HepG2 (cell line): Measurements from ENCODE around the gene OXLD1. TPM values are rescaled to one million over a fixed set of nuclear protein-coding genes. Genes with fewer than 3 reads are reported as not detected.
A peak's percentile ranks its signal among the peaks of the same experiment; 100 is the strongest.

Experiments used
- ATAC-seq: fragments of 200-7000 bp; cut with Tn5 transposase; 3 replicates; pipeline ENCODE4 v1.9.1; 2020; ENCODE audit warnings: mild to moderate bottlenecking, moderate library complexity
- BruUV-seq: library from RNA; stranded (reverse); fragments of 400-500 nt; replicated peaks from 2 replicates; lab custom pipeline; 2021; lab: Mats Ljungman, UMichigan
- CTCF ChIA-PET: fragments of 300-600 bp; formaldehyde crosslinking; extraction: SDS; loops from one replicate; lab custom pipeline; 2021; ENCODE audit warnings: low total read pairs, inconsistent platforms, low intra/inter-chr PET ratio; lab: Yijun Ruan, JAX
- POLR2A ChIA-PET: fragments of 350-600 bp; sonication (Branson Sonifier 250); formaldehyde crosslinking; loops from one replicate; lab custom pipeline; 2020; ENCODE audit warnings: antibody characterized with exemption, inconsistent platforms; lab: Yijun Ruan, JAX
- DNase-seq: peaks from one replicate; pipeline ENCODE4 v3.0.0-alpha.2; 2015; ENCODE audit warnings: low spot score
- FAIRE-seq: peaks from 3 replicates; lab custom pipeline; 2011; peaks lifted over from hg19 to GRCh38; lab: Jason Lieb, UNC
- H2AFZ ChIP-seq: one replicate; pipeline ENCODE4 v1.6.1; 2011; ENCODE audit warnings: low read length, inconsistent platforms
- H3K27ac ChIP-seq: fragments of 300-600 bp; 3 replicates; pipeline ENCODE4 v1.8.0; 2011; ENCODE audit warnings: mixed run types, mild to moderate bottlenecking, mixed read lengths, low read length, inconsistent platforms; ENCODE audit not compliant: insufficient read depth; ENCODE audit errors: extremely low read length
- H3K27me3 ChIP-seq, 2 experiments: fragments of 200-600 bp in 1 of 2; 2 replicates in 1 of 2; 3 replicates in 1 of 2; pipeline versions ENCODE4 v1.6.0 to v1.8.0; 2011; ENCODE audit warnings: low read length in 2 of 2, mild to moderate bottlenecking in 2 of 2, moderate library complexity in 2 of 2, inconsistent platforms in 1 of 2; ENCODE audit not compliant: insufficient read depth in 2 of 2, control insufficient read depth in 1 of 2
- H3K36me3 ChIP-seq, 2 experiments: fragments of 200-600 bp in 1 of 2; replicated peaks in 1 of 2; 2 replicates in 1 of 2; 3 replicates in 1 of 2; pipeline versions ENCODE4 v1.5.1 to v1.8.0; 2011; ENCODE audit warnings: low read length in 2 of 2, inconsistent platforms in 1 of 2; ENCODE audit not compliant: insufficient read depth in 2 of 2, control insufficient read depth in 1 of 2
- H3K4me1 ChIP-seq: 2 replicates; pipeline ENCODE4 v1.5.1; 2012; ENCODE audit warnings: low read length, inconsistent platforms; ENCODE audit not compliant: insufficient read depth
- H3K4me2 ChIP-seq: 2 replicates; pipeline ENCODE4 v1.6.0; 2011; ENCODE audit warnings: low read depth, low read length, inconsistent platforms
- H3K4me3 ChIP-seq, 3 experiments: fragments of 200-600 bp in 1 of 3; sonication (generic), shearing (Covaris generic) in 1 of 3; replicated peaks in 1 of 3; 2 replicates each; pipeline ENCODE4 v1.5.1; 2011 to 2016; ENCODE audit warnings: low read length in 3 of 3, inconsistent platforms in 2 of 3, low read depth in 2 of 3, mild to moderate bottlenecking in 2 of 3, control low read depth in 1 of 3, mixed read lengths in 1 of 3; ENCODE audit not compliant: insufficient read depth in 1 of 3
- H3K79me2 ChIP-seq: one replicate; pipeline ENCODE4 v1.6.1; 2011; ENCODE audit warnings: low read length, inconsistent platforms; ENCODE audit not compliant: insufficient read depth
- H3K9ac ChIP-seq: 2 replicates; pipeline ENCODE4 v1.6.0; 2011; ENCODE audit warnings: mild to moderate bottlenecking, low read depth, low read length, inconsistent platforms; ENCODE audit not compliant: insufficient read depth
- H3K9me3 ChIP-seq: 2 replicates; pipeline ENCODE4 v1.5.1; 2012; ENCODE audit warnings: mild to moderate bottlenecking, low read length
- H4K20me1 ChIP-seq: 2 replicates; pipeline ENCODE4 v1.6.0; 2011; ENCODE audit warnings: inconsistent platforms, mild to moderate bottlenecking, low read length, moderate library complexity; ENCODE audit not compliant: insufficient read depth
- FOSL1 ChIP-seq: sonication (generic); formaldehyde crosslinking; IDR thresholded peaks from 2 replicates; pipeline ENCODE4 v1.9.0; 2021; ENCODE audit warnings: missing genetic modification reagents, borderline replicate concordance
- GABPB1 ChIP-seq: IDR thresholded peaks from 2 replicates; pipeline ENCODE4 v1.6.1; 2016; ENCODE audit warnings: mild to moderate bottlenecking, missing genetic modification reagents, moderate library complexity, missing compliant biosample characterization
- GATA4 ChIP-seq: sonication (generic); IDR thresholded peaks from 2 replicates; pipeline ENCODE4 v1.6.1; 2016; ENCODE audit warnings: antibody characterized with exemption, low read depth, borderline replicate concordance
- KDM3A ChIP-seq: IDR thresholded peaks from 2 replicates; pipeline ENCODE4 v1.6.1; 2018; ENCODE audit warnings: low read depth, missing compliant biosample characterization
- RBFOX2 ChIP-seq: fragments of 200-400 bp; formaldehyde crosslinking; IDR thresholded peaks from 2 replicates; pipeline ENCODE4 v1.6.1; 2017; ENCODE audit warnings: low read depth, mild to moderate bottlenecking, low read length
- ZNF777 ChIP-seq: sonication (generic); formaldehyde crosslinking; IDR thresholded peaks from 2 replicates; pipeline ENCODE4 v1.4.0; 2020; ENCODE audit warnings: missing genetic modification reagents
- WGBS: methylation state at CpG from one replicate; pipeline ENCODE4 v1.1.6; 2017; ENCODE audit warnings: low lambda C conversion rate; 5-methylcytosine and 5-hydroxymethylcytosine counted together
- in situ Hi-C: cut with HindIII; loops from 2 replicates; pipeline ENCODE4 v1.10.0; 2017; ENCODE audit warnings: low pct_unique_long_range_greater_than_20kb; ENCODE audit not compliant: extremely low pct_ligation_motif_present
- intact Hi-C: fragments of 100-400 bp; cut with micrococcal nuclease; formaldehyde crosslinking; loops from one replicate; pipeline ENCODE4 v1.10.0; 2022; ENCODE audit not compliant: unreplicated experiment
- polyA plus RNA-seq, 8 experiments: library from polyadenylated mRNA; depleted of rRNA in 3 of 8; stranded (reverse) in 7 of 8; unstranded in 1 of 8; fragments of >200 nt; fragmentation: Illumina TruSeq in 4 of 8; extraction: Trizol in 4 of 8; gene quantifications; 2 replicates each; pipeline versions ENCODE4 v1.2.1 to v1.2.3, GENCODE V29; 2011 to 2016; ENCODE audit warnings: low read depth in 4 of 8, missing spikeins in 1 of 8, mixed read lengths in 1 of 8; ENCODE audit not compliant: insufficient read depth in 1 of 8
- total RNA-seq, 5 experiments: library from RNA; depleted of rRNA; stranded (reverse); fragments of >200 nt; fragmentation: Illumina TruSeq; extraction: Trizol; gene quantifications; 2 replicates each; pipeline ENCODE4 v1.2.3, GENCODE V29; 2016; ENCODE audit warnings: low read depth in 1 of 5
- TF ChIP-seq, protein P1 (sequence below): sonication (generic); formaldehyde crosslinking; IDR thresholded peaks from 2 replicates; pipeline ENCODE4 v1.5.1; 2020; ENCODE audit warnings: missing genetic modification reagents, mild to moderate bottlenecking, borderline replicate concordance

OXLD1 gene
- total and polyA plus RNA-seq, 2 of the 13 experiments (the other 11 are each of a cell fraction or from before 2014, with no cell fraction given): 27.1 to 37.5 TPM

DNA sequence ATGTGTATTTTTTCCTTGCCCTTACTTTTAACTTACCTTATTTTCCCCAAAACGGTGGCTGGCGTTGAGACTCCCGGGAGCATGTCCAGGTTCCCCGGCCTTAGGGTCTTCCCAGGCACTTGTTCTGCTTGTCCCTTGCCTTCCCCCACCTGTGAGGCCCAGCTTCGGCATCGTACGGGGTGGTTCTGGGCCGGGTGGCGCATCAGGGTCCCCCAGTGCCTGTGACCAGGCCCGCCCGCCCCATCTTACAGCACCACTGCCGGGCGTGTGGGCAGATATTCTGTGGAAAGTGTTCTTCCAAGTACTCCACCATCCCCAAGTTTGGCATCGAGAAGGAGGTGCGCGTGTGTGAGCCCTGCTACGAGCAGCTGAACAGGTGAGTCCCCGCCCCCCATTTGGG, 24.8 kb upstream of the OXLD1 start (continued):
- TF ChIP-seq, protein P1, sequence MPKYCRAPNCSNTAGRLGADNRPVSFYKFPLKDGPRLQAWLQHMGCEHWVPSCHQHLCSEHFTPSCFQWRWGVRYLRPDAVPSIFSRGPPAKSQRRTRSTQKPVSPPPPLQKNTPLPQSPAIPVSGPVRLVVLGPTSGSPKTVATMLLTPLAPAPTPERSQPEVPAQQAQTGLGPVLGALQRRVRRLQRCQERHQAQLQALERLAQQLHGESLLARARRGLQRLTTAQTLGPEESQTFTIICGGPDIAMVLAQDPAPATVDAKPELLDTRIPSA (CRISPR knock-in tag): no peak
- TF ChIP-seq FOSL1 (no peak), GATA4 (no peak)

DNA sequence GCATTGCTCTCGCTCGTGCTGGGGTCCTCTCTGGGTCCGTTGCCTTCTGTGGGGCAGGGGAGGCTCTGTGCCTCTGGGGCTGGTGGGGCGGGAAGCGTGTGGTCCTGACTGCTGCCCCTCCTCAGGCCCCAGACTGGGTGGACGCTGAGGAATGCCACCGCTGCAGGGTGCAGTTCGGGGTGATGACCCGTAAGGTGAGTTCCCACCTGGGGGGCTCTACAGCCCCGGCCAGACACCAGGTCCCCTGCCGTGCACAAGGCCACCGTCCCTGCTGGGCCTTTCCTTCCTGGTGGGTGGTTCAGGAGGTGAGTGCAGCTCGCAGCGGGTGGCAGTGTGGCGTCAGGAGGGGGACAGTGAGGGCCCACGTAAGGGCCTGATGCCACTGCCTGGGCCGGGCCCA, 24.1 kb upstream of the OXLD1 start:
- Histone ChIP-seq H3K9me3 (no peaks in the 10 kb centered on the region), H3K4me2 (no peak overlapping the region), H3K79me2 (peaks cover 5% of the 10 kb centered on the region), H3K9ac (no peak overlapping the region), H3K36me3 (peaks cover 75 to 97% of the 10 kb centered on the region in 2 experiments), H2AFZ (no peak overlapping the region), H3K27me3 (no peaks in the 10 kb centered on the region; a peak in 1 of 5 replicates), H3K27ac (no peak overlapping the region), H4K20me1 (no peaks in the 10 kb centered on the region), H3K4me3 (no peak overlapping the region), H3K4me1 (peaks cover 4% of the 10 kb centered on the region)
- intact Hi-C loops: no loop called here
- DNase-seq (no peak), FAIRE-seq (no peak), ATAC-seq (no peak)
- ChIA-PET CTCF (no interaction called here), POLR2A (no interaction called here)
- WGBS: 96% methylated on average over 17 of the region's 17 CpGs
- in situ Hi-C loops: no loop called here
- no TSS peak for BruUV-seq
- TF ChIP-seq KDM3A (no peak), RBFOX2 (peak; percentile 14; the same call in 1 of the 2 replicates)

DNA sequence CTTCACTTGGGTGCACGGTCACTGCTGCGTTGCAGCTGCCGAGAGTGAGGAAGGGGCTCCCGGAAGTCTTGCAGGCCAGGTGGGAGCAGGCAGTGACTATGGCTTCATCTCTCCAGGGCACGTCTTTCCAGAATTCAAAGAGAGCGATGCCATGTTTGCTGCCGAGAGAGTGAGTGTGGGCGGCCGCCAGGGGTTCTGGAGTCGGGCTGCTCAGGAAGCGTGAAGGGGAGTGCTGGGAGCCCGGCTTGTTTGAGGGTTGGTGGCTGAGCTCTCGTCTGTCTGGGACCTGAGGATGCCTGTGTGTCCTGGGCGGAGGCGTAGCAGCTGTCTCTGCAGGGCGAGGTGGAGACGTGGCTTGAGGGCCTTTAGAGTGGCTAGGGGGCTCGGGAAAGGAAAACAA, 23.7 kb upstream of the OXLD1 start:
- H3K4me2 ChIP-seq: no peak overlapping the region
- TF ChIP-seq ZNF777 (CRISPR knock-in tag) (no peak), RBFOX2 (peak; percentile 12; the same call in 1 of the 2 replicates), GABPB1 (no peak)
- DNase-seq (no peak), ATAC-seq (no peak), FAIRE-seq (no peak)
- ChIA-PET CTCF (no interaction called here), POLR2A (no interaction called here)
- peaks cover 10% of the 10 kb centered on the region for H3K79me2 ChIP-seq
- no peaks in the 10 kb centered on the region; a peak in 1 of 5 replicates for H3K27me3 ChIP-seq
- in situ Hi-C loops: no loop called here
- H3K4me1 ChIP-seq: peaks cover 9% of the 10 kb centered on the region
- intact Hi-C loops: no loop called here
- no peak overlapping the region for H3K27ac ChIP-seq
- no peaks in the 10 kb centered on the region for H3K9me3 ChIP-seq
- WGBS: 97% methylated on average over 18 of the region's 18 CpGs
- no TSS peak for BruUV-seq
- H3K4me3 ChIP-seq: no peak overlapping the region
- no peaks in the 10 kb centered on the region for H4K20me1 ChIP-seq
- no peak overlapping the region for H3K9ac ChIP-seq
- peaks cover 71 to 93% of the 10 kb centered on the region in 2 experiments; a peak in 4 of 5 replicates for H3K36me3 ChIP-seq
- no peak overlapping the region for H2AFZ ChIP-seq
